CD4-positive, alpha-beta T cell treated with Interleukin-12 subunit alpha and Interleukin-12 subunit beta, for 1 hour (primary cell): ENCODE data around the gene VRK3.
A peak's percentile ranks its signal among the peaks of the same experiment; 100 is the strongest.

Source experiments
- DNase-seq: peaks from one replicate; pipeline ENCODE4 v3.0.0-alpha.2; 2020

The VRK3 gene

DNA sequence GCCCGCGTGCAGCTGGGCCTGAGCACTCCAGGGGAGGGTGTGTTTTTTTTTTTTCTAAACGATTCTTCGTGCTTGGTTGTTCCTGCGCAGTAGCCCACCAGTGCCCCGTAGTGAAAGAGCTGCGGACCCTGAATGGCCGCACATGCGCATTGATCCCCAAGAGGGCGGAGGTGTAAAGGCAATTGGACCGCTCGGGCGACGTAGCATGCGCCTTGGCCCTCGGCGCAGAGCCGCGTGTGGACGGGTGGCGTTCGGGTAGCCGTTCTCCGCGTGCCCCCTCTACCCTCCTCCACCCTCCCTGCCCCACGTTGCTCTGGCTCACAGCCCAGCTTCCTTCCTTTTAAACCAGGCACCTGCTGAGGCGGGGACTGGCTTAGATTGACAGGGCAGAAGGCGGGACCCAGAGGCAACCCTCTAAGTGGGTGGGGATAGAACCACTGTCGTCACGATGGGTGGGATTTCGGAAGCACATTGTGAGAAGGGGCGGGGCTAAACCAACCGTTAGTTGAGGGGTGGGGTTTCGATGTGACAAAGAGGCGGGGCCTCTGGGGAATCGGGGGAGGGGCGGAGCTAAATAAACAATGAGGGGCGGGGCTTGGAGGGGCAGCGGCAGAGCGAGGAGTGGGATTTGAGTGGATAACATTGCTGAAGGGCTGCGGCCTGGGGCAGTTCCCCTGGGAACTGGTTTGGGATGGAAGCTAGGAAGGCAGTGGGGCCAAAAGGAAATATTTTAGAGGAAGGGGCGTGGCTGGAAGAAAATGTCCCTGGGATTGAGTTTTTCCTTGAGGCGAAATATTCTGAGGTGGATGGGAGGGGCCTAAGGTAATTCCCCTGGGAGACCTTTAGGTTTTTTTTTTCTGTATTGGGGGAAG is 95.3 kb downstream of the VRK3 start:
- peak; percentile 96 for DNase-seq

- DNase-seq, result peak; percentile 91
These were observed 96.0 kb downstream of the VRK3 start, which contains the start of the genes ATF5 and NUP62 for GRCh38 chr19:49929121-49929610. TSS of gene ATF5 (plus strand) at chr19:49929205. CDS start at chr19:49930851, 1,646 bp downstream. TSS of gene NUP62 (minus strand) at chr19:49929504. CDS start at chr19:49909807, 19,697 bp downstream.

GRCh38 chr19:49927526-49928264 is 97.5 kb downstream of the VRK3 start:
- DNase-seq, result no peak

- no peak for DNase-seq
These were observed 98.7 kb downstream of the VRK3 start for GRCh38 chr19:49926515-49926914.
